NCI-H2227 treated with DMSO at 0.1 percent for 48 hours (cell line): ENCODE data around the gene FGF14.
A peak's percentile ranks its signal among the peaks of the same experiment; 100 is the strongest.

Experiments
- DNase-seq: peaks from one replicate; lab custom pipeline; 2025; lab: John Stamatoyannopoulos, UW

The FGF14 gene

DNA sequence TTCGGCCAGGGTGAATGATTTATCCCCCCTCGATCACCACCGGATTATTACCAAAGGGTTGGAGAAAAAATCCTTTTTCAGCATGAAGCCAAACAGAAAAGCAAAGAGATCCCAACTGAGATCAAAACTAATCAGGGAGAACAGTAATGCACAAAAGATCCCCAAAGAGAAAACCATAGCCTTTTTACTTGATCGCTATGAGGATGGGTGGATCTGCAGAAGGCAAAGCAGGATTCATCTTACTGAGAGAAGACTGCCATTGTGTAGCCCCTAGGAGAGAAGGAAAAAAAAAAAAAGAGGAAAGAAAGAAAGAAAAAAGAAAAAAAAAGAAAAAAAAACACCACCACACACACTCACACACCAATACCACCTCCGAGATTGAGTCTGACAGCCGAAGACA, at the start of gene FGF14:
Gene FGF14, minus strand, starts transcription at position 283 of the 400 bp plus-strand sequence.
- DNase-seq: no peak

DNA sequence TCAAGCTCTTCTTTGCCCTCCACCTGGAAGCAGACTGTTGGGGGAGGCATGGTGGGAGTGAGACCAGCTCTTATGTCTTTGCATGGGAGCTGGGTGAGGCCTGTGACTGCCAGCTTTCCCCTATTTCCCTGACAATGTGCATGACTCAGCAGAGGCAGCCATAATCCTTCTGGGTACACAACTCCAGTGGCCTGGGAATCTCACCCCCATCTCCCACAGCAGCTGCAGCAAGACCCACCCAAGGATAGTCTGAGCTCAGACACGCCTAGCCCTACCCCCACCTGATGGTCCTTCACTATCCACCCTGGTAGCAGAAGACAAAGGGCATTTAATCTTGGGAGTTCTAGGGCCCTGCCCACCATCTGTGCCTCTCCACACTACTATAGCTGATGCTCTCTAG, 41.4 kb upstream of the FGF14 start:
- DNase-seq: no peak

DNA sequence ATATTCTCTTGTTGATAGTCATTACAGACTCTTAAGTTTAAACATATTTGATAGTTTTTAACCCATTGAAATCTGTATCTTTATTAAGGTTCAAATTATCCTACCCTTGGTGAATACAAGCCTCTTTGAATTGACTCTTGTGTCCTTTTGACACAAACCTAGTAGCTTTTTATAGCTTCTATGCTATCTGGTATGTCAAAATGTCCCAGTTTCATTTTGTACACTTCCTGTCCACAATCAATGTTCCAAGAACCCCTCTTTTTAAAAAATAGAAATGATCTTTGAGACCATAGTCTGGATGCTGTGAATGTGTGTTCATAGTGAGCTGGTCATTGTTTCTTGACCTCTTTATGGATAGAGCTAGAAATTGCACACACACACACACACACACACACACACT, 39.2 kb upstream of the FGF14 start:
- DNase-seq: no peak

DNA sequence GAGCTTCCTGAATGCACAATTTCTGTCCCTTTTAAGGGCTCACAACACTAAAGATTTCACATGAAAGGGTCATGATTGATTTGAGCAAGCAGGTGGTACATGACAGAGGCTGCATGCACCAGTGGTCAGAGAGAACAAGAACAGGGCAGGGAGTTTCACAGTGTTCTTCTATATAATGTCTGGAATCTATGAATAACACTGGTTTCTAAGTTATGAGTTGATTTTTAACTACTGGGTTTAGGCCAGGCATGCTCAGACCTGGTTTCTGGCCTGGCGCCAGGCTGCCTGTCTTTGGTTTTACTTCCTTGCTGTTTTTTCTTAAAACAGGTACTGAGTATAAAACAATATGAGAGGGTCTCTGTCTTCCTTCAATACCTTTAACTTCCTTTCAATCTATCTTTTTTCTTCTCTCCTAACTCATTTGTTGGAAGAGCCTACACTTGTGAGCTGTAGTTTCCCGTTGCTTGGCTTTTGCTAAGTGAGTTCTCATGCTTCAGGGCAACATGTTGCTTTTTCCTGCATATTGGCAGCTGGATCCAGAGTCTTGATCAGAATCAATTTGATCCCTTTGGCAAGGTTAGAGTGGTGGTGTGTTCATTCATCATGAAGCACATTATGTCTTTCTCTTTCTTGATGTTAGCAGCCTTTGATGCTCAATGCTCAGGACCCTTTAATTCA, 38.5 kb upstream of the FGF14 start:
- DNase-seq: no peak

DNA sequence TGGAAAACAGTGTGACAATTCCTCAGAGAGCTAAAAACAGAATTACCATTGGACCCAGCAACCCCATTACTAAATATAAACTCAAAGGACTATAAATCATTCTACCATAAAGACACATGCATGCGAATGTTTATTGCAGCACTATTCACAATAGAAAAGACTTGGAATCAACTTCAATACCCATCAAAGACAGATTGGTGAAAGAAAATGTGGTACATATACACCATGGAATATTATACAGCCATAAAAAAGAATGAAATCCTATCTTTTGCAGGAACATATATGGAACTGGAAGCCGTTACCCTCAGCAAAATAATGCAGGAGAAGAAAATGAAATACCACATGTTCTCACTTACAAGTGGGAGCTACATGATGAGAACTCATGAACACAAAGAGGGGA, 20.8 kb upstream of the FGF14 start:
- no peak for DNase-seq

DNA sequence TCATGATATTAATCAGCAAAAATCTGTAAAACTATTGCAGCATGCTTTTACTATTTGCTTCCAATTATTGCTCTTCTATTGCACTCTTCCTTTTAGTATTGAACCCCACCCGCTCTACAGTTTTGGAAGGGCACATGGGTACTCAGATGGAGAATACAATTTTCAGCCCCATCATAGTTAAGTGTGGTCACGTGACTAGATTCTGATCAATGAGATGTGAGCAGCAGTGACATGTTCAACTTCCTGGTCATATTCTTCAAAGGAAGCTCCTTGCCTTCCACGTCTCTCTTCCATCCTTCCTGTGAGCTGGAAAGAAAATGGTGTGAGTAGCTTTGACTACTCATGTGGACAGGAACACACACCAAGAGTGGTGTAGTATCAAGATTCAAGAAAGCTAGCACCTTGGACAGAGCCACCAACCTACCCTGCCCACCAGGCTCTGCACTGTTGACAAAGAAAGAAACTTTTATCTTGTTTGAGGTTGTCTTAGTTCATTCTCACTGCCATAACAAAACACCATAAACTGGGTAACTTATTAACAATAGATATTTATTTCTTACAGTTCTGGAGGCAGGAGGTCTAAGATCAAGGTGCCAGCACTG, 3.8 kb upstream of the FGF14 start:
- DNase-seq: no peak

DNA sequence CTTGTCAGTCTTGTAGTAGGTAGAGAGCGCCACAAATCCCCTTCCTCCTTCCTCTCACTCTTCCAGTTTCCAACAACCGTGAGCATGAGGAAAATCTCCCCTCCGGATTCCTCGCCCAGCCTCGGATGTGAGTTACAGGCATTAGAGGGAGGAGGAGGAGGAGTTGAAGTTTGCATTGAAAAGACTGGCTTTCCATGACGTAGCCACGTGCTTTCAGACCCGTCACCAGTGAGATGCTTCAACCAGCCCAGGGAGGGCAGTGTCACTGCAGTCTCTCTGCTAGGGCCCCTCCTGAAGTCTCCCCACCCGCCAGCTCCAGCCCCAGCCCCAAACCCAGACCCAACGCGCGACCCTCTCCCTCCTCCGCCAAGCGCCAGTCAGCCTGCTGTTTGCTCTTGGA, 442 bp upstream of the FGF14 start:
- DNase-seq: peak; percentile 66

DNA sequence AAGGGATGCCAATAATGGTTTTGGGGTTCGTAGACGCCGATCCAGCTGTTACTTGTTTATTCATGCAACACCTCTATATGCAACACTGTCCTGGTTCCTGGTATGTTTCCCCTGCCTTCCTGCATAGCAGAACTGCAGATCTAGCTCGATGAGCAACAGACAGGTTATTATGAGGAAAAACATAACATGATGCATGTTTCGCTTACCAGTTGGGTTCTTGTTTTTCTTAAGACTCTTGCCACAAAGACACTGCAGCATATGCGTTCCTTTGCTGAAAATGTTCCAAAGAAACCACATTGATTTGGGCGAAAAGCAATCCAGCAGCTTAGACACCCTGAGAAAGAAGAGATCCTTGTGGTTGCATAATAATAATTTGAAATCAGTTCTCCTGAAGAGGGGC, 583 bp downstream of the FGF14 start:
- DNase-seq: no peak

DNA sequence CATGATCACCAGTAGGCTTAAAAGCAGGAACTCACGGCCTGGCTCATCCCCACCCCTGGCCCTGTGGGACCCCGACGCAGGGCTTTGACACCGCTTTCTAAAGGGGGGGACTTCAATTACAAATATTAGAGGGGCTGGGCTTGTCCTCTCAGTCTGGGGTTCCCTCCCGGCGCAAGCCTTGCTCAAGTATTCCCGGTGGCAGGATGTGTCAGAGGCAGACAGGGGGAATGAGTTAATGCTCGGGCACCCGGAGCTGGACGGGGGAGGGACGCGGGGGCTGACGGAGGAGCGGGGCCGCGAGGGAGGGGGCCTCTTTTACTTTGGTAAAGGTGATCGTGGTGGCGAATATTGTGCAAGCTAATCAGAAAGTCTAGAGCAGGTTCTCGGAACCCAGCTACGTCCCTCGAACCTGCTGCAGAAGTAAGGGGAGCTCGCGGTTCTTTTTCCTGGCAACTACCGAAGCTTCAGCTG, 1.1 kb downstream of the FGF14 start:
- no peak for DNase-seq

DNA sequence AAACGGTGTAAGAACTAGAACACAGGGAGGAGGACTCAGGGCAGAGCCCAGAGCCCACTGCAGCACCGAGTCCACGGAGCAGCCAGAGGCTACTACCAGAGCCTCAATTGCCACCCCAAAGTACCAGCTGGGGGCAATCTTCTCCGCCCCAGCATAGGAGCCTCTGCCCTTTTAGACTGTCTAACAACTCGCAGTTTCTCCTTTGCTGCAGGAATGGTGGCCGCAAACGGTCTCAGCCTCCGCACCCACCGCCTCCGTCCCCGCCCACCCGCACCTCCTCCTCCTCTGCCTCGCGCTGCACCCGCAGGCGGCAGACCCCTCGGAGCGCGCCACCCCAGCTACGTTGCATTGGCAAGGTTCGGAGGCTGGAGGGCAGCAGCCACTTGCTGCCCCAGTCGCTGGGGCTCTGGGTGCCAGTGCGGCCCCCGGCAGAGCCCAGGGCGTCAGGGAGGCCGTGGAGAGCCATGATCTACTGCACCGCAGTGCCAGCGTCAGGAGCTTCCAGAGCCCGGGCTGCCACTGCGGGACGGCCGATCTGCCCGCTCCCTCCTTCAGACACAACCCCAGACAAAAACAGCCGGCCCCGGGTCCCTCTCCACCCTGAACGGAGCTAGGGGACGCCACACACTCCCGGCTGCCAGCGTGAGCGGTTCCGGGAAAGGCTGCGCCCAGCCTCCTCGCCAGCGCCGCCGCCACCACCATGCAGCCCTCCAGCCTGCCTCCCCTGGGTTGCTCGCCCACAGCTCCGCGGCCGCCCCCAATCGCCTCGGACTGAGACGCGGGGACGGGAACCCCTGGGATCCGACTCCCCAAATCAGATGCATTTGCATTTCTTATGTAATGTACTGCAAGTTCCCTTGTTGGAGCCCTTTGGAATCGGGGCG, 1.8 kb downstream of the FGF14 start:
- DNase-seq: peak; percentile 2

DNA sequence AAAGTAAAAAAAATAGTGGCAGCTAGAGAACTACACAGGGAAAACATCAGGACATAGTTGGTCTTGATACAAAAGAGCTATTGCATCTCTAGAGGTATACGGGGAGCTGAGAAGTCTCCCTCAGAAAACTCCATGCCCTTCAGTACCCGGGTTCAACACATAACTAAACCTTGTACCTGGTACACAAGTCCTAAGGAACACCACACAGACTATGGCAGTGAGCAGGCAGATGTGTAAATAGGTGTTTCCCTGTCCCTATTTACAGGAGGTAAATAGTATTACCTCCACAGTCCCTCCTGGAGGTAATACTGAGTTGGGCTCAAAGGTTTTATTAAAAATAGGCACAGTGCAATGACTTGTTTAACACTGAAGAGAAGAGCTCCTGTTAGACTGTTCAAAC, 5.9 kb downstream of the FGF14 start:
- no peak for DNase-seq

DNA sequence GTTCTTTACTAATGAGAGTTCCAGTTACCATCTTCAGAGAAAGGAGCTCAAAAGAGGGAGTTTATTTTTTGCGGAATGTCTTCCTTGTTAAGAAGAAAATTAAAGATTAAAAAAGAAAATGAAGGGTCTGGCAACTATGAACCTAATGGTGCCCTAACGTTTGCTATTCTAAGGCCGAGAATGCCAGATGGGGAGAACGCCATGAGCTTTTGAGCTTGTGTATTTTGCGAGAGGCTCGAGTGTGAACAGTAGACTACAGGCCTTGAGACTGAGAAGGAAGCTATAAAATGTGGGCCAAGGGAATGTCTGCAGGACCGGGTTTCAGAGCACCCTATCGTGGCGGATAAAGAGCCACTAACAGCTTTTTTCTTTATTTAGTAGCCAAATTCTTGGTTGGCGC, 6.7 kb downstream of the FGF14 start:
- no peak for DNase-seq

DNA sequence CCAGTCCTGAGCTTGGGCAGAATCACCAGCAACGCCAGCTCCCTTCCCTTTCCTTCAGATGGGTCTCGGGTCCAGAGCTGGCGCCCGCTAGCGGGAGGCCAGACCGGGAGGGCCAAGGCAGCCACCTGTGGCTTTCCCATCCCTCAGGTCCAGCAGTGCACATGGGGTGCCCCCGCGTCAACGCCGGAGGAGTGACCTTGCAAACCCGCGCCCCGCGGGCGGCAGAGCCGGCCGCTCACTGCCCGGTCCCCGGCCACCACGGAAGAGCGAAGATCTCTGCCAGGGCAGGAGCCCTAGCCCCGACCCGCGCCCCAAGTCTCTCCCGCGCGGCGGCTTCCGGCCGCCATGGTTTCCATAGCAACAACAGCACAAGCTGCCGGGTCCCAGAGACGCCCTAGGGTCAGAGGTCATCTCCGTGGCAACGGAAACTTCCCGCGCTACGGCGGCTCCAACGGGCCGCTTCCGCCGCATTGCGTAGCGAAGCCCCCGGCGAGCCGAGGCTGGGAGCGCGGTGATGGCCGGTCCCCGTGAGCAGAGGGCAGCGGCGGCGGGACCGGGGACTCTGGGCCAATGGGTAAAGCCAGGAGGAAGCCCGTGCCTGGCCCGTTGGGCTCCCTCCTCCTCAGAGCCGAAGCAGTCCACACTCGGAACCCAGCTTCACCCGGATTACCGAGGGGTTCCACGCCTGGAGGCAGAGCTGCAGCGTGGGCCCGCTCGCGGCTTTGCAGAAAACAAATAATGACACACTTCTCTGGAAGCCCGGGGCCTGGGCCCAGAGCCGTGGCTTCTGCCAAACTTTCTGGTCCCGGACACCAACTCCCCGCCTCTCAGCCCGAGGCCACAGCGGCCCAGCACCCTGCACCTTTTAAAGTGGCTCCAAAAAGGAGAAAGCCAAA, 7.4 kb downstream of the FGF14 start:
- peak; percentile 90 for DNase-seq

DNA sequence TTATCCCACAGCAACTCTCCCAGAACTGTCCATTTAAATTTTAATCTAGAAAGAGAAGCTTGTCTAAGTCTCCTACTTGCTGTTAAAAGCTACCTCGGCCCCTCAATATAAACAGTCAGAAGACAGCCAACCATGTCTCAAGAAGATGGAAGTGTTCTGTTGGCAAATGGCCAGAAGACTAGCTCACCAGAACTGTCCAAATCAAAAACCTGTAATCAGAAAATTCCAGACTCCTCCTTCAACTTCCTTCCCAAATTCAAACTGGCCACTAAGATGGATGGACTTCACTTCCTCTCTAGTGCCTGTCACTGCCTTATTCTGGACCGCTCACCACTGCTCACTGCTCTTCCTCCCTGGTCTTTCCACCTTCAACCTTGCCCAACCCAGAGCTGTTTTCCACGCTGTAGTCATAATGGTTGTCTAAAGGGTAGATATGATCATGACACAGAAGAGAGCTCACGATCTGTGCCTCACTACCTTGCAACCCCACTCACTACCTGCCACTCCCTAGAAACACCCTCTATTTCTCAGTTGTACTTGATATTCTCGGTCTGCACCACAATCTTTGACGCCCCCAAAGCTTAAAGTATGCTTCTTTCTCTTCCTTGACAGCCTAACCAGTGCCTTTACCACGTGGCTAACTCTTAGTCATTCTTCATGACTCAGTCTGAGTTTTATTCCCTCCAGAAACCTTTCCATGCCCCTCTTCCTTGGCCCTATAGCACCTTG, 9.2 kb downstream of the FGF14 start:
- no peak for DNase-seq

DNA sequence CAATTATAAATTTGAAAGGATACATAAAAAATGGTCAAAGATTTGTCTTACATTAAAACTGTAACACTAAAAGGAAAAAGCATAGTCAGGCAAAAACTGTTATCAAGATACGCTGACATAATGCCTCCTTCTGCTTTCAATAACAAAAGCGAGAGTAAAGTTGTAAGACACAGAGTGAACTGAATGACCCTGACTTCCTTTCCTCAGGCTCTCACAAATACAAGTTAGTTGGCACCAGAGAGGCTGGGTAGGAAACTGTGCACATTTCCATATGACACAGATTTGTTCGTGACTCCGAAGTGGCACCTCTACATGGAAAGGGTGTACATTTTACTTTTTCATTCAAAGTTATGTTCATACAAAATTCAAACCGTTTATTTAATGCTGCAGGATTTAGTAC, 15.4 kb downstream of the FGF14 start:
- no peak for DNase-seq

DNA sequence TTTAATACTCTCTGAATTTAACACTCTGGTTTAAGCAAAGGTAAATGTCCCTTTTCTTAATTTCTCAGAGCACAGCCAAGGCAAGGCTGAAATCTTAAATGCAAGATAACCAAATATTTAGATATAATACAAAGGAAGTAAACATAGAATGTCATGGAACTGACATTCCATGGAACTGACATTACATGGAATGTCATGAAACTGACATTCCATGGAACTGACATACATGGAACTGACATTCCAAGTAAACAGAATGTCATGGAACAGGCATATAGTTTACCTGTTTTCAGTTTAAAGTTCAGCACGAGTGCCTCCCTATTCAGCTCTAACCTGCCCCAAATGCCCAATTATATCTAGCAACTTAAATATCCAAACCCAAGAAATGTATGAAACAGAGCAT, 21.8 kb downstream of the FGF14 start:
- DNase-seq: no peak

DNA sequence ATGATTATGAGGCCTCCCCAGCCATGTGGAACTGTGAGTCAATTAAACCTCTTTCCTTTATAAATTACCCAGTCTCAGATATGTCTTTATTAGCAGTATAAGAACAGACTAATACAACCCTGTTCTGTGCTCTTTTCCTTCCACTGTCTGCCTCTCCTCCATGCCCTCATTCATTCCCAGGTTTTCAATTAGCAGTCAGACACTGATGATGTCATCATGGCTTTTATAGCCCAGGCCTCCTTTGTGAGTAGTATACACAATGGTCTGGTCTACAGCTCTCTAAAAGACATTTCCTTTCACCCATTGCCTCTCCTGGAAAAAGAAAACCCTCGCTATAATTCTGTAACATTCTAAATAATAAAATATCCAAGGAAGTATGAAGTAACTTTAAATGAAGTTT, 25.5 kb downstream of the FGF14 start:
- no peak for DNase-seq

DNA sequence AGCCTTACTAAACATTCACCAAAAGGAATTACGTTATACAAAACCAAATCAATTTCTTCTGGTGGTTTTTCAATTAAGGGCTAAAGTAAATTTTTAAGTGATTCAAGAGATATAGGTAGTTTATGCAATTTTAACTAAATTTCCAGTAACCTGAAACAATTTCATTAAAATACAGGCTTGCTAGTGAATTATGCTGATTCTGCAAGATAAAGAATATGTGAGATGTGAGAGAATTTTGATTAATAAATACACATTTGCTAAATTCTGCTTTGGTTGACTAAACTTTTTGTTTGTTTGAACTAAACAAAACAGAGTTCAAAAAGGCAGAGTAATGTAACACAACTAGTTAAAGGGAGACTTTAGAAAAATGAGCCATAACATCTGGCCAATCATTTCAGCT, 27.1 kb downstream of the FGF14 start:
- no peak for DNase-seq

DNA sequence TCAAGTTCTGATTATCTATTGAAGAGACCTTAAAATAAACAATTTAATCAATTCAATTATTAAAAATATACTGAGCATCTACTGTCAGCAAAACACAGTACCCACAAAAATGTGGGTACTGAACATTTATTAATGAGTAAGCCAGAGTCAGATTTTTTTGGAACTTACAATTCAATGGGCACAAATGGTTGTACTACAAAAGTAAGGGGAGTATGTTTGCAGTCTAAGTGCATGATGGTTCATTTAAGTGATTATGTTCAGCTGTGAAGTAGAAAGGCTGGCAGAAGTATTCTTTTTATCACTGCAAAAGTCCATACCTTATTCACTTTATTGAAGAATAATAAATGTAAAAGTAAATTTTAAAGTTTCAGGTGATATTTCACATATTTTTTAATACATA, 27.6 kb downstream of the FGF14 start:
- no peak for DNase-seq

DNA sequence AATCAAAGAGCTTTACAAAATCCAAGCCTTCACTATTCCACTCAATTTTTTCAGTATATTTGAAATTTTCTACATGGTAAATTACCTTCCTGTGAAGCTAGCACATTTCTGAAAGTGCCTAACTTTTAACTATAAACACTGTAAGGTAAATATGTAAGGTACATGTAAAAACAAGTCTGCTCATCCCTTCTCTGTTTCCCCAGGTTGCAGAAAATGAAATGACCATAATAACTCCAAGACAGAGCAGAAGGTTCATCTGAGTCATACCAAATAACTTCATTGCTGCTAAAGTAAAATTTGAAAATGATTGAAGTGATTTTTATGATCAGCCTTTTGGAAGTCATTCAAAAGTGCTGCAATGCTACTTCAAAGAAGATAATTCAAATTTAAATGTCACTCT, 28.6 kb downstream of the FGF14 start:
- no peak for DNase-seq

DNA sequence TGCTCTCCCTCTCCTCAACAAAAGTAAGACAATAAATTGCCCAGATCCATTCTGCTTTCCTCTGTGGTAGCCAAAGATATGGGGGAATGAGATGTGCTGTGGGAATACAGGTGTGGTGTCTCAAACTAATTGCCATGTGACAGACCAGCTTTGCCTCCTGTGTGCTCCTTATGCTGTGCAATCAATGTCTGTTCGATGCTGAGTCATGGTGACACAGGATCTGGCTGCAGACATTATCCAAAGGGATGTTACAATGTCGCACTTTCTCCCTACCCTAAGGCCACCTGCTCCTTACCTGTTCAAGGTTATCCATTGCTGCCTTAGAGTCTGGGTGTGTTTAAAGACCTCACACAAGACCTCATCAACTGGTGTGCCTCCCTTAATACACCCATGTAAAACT, 32.5 kb downstream of the FGF14 start:
- no peak for DNase-seq
